ENCODE data around the gene ALS2CL.

The ALS2CL gene

DNA sequence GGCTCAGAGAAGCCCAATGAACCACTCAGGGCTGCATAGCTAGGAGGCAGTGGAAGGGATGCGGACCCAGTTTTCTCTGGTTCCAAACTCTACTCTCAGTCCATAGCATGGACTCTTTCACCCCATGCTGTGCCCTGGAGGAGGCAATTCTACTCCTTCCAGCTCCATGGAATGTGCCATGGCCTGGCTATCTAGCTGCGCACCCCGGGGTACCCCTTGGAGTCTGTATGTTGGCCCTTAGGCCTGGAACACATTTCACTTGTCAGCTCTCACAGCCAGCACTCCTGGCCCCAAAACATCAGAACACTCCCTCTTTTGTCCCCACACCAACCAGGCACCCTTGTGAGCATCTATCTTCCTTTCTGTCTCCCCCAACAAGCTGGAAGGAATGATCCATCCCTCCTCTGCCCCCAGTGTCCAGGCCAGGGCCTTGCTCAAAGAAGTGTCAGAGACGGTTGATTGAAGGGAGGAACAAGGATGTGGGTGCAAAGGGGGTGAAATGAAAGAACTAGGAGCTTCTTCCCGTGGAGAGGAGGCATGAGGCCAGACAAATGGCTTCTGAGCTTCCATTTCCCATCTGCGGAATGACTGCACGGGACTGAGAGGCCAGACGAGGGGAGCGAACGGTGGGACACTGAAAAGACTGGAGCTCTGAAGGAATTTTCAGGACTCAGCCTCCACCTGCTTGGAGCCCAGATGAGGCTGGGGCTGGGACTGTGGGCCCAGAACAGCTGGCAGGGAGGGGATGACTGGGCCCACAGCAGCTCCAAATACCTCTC, 21.4 kb upstream of the ALS2CL start:
- TF ChIP-seq, protein P1, sequence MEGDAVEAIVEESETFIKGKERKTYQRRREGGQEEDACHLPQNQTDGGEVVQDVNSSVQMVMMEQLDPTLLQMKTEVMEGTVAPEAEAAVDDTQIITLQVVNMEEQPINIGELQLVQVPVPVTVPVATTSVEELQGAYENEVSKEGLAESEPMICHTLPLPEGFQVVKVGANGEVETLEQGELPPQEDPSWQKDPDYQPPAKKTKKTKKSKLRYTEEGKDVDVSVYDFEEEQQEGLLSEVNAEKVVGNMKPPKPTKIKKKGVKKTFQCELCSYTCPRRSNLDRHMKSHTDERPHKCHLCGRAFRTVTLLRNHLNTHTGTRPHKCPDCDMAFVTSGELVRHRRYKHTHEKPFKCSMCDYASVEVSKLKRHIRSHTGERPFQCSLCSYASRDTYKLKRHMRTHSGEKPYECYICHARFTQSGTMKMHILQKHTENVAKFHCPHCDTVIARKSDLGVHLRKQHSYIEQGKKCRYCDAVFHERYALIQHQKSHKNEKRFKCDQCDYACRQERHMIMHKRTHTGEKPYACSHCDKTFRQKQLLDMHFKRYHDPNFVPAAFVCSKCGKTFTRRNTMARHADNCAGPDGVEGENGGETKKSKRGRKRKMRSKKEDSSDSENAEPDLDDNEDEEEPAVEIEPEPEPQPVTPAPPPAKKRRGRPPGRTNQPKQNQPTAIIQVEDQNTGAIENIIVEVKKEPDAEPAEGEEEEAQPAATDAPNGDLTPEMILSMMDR (IDR thresholded peaks at IDR 0.05; ENCODE audit: low read depth, low read length), result no peak
- H3K4me3 ChIP-seq (ENCODE audit: low read depth, low read length), result no peak overlapping the region

DNA sequence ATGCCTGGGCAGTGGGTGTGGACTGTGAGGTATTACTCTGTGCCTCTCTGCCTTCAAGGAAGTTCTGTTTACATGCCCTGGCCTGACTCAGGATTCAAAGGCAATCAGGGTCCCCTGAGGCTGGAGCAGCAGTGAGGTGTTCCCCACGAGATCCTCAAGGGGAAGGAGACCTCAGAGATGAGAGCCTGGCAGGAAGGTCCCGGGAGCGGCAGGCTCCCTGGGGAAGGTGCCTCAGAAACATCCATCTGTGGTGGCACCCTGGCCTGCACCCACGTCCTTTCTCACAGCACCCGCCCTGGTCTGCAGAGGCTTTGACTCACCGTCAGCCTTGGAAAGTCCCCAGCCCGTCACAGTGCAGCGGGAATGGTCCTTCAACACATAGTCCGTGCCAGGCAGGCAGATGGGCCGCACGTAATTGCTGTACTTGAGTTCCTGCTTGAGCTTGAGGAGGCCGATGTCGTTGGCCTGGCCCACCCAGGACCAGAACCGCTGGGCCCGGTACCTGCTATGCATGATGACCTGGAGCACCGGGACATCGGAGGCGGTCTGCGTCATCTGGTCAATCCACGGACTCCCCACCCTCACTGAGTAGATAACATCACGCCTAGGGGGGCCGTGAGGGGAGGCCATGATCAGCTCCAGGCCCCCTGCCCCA, 20.5 kb upstream of the ALS2CL start:
- H3K4me3 ChIP-seq (ENCODE audit: low read depth, low read length), result no peak overlapping the region
- TF ChIP-seq, protein P1 (IDR thresholded peaks at IDR 0.05; ENCODE audit: low read depth, low read length), result no peak

DNA sequence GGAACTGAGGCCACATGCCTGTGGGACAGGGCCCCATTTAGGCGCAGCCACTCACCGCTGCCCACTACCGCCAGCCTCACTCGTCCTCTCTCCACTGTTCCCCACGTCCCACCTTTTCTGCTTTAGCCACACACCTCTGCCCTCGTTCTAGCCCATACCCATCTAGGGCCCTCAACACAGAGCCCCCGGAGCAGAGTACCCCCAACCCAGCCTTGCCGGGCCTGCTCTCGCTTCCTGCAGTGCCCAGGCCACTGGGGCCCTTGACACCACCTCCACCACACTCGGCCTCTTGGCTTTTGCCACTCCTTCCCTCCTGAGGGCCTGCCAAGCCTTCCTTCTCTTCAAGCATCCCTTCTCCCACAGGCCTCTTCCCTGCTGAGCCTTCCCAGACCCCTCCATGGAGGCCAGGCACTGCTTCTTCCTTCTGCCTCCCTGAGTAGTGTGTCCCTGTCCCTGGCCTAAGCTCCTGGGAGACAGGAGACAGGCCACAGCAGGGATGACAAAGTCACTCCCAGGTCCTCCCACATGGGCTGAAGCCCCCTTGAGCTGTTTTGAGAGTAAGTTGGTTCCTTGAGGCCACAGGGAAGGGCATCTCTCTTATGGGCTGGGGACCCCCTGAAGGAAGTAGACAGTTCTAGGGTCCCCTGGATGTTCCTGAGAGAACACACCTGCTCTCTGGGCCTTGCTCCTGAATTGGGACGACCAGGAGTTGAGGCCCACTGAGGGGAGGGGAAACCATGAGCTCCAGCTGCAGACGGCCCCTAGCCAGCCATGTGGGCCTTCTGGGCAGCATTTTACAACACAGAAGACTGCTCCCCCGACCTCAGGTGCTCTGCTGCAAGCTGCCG, 19.8 kb upstream of the ALS2CL start:
- no peak overlapping the region for H3K4me3 ChIP-seq (ENCODE audit: low read depth, low read length)
- TF ChIP-seq, protein P1 (IDR thresholded peaks at IDR 0.05; ENCODE audit: low read depth, low read length), result no peak

DNA sequence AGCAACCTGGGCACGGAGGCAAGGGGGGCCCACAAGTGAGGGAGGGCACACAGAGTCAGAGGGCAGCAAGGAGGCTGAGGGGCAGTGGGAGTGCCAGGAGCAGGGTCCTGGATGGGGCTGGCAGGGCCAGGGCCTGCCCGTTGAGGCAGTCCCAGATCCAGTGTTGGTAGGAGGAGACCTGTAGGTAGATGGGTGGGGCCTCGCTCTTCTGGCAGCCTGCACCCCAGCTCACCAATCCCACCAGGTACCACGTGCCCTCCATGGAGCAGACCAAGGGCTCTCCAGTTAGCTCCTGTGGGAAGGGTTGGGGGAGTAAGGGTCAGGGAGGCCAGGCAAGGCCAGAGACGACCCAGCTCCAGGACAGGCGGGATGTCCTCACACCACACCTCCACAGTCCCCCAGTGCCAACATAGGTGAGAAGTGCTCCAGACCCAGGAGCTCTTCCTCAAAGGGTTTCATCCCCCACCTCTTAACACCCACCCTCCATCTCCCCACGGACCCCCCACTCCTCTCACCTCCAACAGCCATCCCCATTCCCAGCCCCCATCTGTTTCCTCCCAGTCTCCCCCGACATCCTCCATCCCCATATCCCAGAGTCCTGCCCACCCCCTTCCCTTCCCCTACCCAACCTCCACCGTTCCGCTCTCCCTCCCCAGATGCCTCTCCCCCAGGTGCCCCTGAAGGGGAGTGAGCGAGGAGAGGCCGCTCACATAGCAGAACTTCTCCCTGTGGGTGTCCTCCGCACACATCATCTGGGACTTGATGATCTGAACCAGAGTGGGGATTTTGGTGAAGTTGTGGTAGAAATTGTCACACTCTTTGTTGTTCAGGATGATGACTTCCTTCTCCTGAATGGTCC, 18.9 kb upstream of the ALS2CL start:
- TF ChIP-seq, protein P1 (IDR thresholded peaks at IDR 0.05; ENCODE audit: low read depth, low read length), result no peak
- H3K4me3 ChIP-seq (ENCODE audit: low read depth, low read length), result no peak overlapping the region

DNA sequence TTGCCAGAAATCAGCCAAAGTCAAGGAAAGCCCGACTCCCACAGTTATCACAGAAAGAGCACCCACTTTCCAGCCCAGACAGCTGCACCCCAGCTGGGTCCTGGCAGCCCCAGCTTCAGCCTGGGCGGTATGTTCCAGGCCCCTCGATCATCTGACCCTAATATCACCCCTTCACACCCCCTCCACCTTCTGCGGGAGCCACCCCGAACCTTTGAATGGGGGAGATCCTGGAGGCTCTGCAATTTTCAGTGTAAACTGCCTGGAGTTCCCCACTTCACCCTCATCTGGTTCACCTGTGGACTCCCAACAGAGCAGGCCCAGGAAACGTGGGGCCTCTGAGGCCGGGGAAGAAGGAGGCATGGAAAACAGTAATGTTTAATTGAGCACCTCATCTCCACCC, 18.3 kb upstream of the ALS2CL start:
- TF ChIP-seq, protein P1 (IDR thresholded peaks at IDR 0.05; ENCODE audit: low read depth, low read length), result no peak
- no peak overlapping the region for H3K4me3 ChIP-seq (ENCODE audit: low read depth, low read length)

DNA sequence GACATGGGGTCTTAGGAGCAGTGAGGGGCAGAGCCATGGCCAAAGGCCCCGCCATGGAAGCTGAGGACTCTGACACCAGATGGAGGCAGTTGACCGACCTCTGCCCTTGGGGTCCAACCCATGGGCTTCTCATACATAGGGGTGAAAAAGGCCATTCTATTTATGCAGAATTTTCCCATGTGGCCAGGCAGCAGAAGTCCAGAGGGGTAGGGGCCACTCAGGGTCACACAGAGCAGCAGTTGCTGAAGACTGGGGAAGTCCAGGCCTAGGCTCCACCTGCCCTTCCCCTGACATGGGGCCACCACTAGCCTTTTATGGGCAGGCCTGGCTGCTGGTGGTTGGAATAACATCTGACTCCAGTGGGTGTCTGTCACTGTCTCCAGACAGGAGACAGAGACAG, 17.8 kb upstream of the ALS2CL start:
- no peak overlapping the region for H3K4me3 ChIP-seq (ENCODE audit: low read depth, low read length)
- TF ChIP-seq, protein P1 (IDR thresholded peaks at IDR 0.05; ENCODE audit: low read depth, low read length), result no peak
